ENCODE data around the gene GPR179.
"Not testable (repeated sequence)": the region's sequence is repeated elsewhere in the genome, so short reads cannot be mapped to it uniquely, and the experiment has no call there.

Gene GPR179

DNA sequence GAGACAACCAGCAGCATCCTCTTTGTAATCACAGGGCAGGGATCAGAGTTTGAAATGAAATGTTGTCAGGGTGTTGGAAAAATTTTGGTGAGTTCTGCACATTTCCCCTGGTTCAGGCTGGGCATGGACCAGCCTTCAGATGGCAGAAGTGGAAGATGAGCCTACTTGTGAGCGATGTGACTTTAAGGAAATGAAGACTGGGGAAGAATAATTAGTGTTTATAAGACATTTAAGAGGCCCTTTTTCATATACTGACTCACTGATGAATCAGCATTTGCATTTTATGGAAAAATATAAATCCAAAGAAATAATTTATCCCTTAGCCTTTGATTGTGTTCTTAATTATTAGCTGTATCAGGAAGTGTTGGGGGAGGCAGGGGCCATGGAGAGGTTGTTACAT is 20.9 kb downstream of the GPR179 start:
- DNase-seq = no peak

- peak; percentile 63 to 80 (median 76) for DNase-seq
These were observed 21.5 kb downstream of the GPR179 start for GRCh38 chr17:38322156-38322779.

- DNase-seq = no peak
These were observed 23.3 kb downstream of the GPR179 start for GRCh38 chr17:38320482-38320881.

DNA sequence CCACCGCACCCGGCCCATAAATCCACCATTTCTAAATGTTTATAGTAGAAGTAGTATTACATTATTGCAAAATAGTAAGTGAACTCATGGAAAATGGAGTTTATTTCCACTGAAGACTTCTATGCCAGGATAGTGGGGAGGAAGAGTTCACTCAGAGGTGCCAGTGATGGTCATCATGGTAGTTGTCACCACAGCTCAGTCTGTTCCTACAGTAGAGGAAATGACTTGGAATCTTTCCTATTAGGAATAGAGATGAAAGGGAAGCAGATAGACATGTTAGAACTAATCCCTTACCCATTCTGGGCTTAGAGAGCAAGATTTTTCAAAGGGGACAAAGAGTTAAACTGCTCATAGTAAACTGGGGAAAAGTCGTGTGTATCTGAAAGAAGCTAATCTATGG is 26.7 kb downstream of the GPR179 start:
- DNase-seq = no peak

DNA sequence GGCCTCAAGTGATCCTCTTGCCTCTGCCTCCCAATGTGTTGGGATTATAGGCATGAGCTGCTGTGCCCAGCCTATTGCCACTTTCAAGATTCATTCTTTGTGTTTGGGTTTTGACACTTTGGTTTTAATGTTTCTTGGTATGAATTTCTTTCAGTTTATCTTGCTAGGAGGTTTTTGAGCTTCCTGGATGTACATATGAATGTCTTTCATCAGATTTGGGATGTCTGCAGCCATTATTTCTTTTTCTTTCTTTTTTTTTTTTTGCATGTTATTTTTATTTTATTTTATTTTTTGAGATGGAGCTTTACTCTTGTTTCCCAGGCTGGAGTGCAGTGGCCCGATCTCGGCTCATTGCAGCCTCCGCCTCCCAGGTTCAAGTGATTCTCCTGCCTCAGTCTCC is 28.3 kb downstream of the GPR179 start:
- no peak for DNase-seq

DNA sequence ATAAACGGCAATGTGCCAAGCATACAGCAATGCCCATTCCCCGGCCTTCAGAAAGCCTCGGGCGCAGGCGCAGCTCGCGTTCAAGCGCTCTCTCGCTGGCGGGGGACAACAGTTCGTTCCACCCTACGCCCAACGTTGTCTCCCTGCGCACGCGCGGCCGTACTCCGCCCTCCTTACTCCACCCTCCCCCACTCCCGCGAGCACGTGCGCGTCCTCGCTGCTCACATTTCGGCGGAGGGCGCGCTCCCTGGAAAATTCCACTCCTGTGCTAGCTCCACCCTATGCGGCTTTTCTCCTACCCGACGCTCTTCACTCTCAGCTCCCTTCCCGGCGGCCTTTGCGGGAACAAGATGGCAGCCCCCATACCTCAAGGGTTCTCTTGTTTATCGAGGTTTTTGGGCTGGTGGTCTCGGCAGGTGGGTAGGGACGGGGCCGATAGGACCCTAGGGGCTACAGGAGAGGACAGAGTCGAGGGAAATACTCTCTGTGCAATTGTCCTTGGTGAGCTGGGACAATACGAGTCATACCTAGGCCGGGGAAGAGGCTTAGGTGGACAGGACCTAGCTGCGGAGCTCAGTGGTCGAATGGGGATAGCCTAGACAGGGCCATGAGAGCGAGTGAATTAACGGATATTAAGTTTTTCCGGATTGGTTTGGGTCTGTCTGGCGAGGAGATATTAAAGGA is 46.8 kb downstream of the GPR179 start, which contains the start of gene MRPL45:
MRPL45 (plus strand) TSS at position 335 of the 684 bp plus-strand sequence; CDS start at position 351, 16 bp downstream.
- peak; percentile 97 to 99 (median 98) for DNase-seq

GRCh38 chr17:38295602-38296365 is 48.0 kb downstream of the GPR179 start:
- peak in 2 of 3 donors; percentile 18 to 22 for DNase-seq

DNA sequence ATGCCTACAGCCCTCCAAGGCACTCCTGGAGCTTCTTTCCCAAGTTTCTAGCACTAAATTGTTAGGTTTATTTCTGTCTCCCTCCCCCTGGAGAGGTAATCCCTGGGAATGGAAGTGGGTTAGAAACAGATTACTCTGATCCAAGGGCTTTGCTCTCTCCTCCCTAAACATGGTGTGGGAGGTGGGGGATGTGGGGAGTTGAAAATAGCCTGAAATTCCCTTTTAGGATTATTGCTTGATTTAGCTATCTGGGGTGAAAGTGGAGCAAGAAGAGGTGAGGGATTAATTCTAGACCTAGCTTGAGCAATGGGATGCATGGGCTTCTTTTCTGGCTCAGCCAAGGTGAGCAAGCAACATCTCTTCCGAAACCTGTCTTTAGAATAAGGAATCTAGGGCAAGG is 54.0 kb downstream of the GPR179 start:
- not testable (repeated sequence) for DNase-seq

GRCh38 chr17:38288217-38288827 is 55.4 kb downstream of the GPR179 start:
- peak; percentile 18 to 29 (median 22) for DNase-seq

- DNase-seq = peak in 2 of 3 donors; percentile 16 to 18
These were observed 57.2 kb downstream of the GPR179 start for GRCh38 chr17:38286501-38287091.

DNA sequence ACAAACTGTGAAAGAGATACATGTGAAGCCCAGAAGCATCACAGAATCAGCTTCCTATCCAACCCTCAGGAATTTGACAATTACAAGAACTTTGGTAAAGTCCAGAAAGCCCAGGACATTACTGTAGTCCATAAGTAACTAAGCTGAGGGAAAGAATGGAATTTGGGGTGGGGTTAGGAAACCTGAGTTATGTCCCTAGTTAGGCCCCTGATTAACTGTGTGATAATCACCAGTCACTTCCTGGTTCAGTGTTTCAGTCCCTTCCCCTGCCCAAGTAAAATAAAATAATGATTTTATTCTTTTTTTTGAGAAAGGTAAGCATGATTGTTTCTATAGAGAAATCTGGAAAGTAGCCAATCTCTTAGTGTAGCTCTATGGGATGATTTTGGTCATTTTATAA is 57.8 kb downstream of the GPR179 start:
- not testable (repeated sequence) for DNase-seq
